DND-41 (cell line): Measurements from ENCODE around the gene OSM.

Source experiments
- EZH2 ChIP-seq: IDR thresholded peaks from 3 replicates; pipeline ENCODE4 v1.6.1; 2012; ENCODE audit warnings: borderline replicate concordance, low read depth, mild to moderate bottlenecking, moderate library complexity, low read length, inconsistent platforms; ENCODE audit not compliant: severe bottlenecking
- TF ChIP-seq, protein P1 (sequence below): IDR thresholded peaks from 2 replicates; pipeline ENCODE4 v1.5.1; 2012; ENCODE audit warnings: borderline replicate concordance, low read length, moderate library complexity, mild to moderate bottlenecking; ENCODE audit not compliant: poor library complexity, severe bottlenecking; ENCODE audit errors: extremely low read depth

DNA sequence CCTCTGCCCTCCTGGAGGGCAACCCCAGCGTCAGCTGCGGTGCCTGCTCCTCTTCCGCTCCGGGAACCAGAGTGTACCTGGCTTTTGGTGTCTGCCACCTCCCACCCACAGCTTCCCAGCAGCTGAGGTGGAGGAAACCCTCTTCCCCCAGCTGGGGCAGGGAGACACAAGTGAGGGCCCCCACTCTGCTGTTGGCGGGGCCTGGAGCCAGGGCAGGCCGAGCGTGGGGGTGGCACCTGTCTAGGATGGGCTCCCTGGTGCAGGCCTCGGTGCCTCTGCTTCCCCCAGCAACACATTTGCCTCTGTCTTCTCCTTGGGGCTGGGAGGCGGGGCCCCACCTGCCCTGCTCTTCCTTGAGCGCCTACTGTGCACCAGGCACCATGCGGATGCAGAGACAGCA is 6.4 kb downstream of the OSM start:
- TF ChIP-seq, protein P1, sequence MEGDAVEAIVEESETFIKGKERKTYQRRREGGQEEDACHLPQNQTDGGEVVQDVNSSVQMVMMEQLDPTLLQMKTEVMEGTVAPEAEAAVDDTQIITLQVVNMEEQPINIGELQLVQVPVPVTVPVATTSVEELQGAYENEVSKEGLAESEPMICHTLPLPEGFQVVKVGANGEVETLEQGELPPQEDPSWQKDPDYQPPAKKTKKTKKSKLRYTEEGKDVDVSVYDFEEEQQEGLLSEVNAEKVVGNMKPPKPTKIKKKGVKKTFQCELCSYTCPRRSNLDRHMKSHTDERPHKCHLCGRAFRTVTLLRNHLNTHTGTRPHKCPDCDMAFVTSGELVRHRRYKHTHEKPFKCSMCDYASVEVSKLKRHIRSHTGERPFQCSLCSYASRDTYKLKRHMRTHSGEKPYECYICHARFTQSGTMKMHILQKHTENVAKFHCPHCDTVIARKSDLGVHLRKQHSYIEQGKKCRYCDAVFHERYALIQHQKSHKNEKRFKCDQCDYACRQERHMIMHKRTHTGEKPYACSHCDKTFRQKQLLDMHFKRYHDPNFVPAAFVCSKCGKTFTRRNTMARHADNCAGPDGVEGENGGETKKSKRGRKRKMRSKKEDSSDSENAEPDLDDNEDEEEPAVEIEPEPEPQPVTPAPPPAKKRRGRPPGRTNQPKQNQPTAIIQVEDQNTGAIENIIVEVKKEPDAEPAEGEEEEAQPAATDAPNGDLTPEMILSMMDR, result no peak
- no peak for TF ChIP-seq EZH2
